H1 (cell line): ENCODE measurements around the gene SRRM5.

Source experiments
- ATF2 ChIP-seq: IDR thresholded peaks from 2 replicates; pipeline ENCODE4 v1.6.1; 2012; ENCODE audit warnings: low read length, inconsistent platforms
- CEBPB ChIP-seq: IDR thresholded peaks from 2 replicates; pipeline ENCODE4 v1.6.1; 2012; ENCODE audit warnings: low read depth, low read length
- POLR2AphosphoS5 ChIP-seq: IDR thresholded peaks from 2 replicates; pipeline ENCODE4 v1.6.1; 2011; ENCODE audit warnings: low read depth, low read length
- SIN3A ChIP-seq, 2 experiments: IDR thresholded peaks in 1 of 2; conservative IDR thresholded peaks in 1 of 2; 2 replicates each; pipeline ENCODE4 v1.6.1; 2011 to 2012; ENCODE audit warnings: low read length in 2 of 2, improper control_type of control experiment in 1 of 2, low read depth in 1 of 2, mild to moderate bottlenecking in 1 of 2

DNA sequence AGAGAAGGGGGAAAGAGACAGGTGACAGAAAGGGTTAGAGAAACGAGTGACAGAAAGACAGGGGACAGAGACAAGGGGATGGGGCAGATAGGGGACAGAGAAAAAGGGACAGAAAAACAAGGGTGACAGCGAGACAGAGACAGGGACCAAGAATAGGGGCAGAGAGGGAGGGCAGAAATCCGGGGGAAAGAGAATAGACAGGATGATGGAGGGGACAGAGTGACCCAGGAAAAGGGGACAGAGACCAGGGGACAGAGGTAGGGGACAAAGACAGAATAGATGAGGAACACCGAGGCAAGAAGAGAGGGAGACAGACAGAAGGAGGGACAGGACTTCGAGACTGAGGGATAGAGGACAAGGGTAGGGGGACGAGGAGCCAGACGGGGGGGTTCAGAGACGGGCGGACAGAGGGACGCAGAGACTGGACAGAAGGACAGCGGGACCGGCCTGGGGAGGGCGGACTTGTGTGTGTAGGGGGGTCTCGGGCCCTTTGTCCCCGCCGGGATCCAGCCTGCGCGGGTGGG, 27.2 kb downstream of the SRRM5 start:
- TF ChIP-seq SIN3A (conservative IDR thresholded peaks at IDR 0.05 in 1 of 2, IDR thresholded peaks at IDR 0.05 in 1 of 2; ENCODE audit: low read depth in 1 of 2, low read length in 2 of 2): no peak
- no peak for TF ChIP-seq ATF2
- TF ChIP-seq CEBPB: no peak
- TF ChIP-seq POLR2AphosphoS5: no peak
